NCI-H187 (cell line): ENCODE results near the gene SIGLEC15.
A peak's percentile ranks its signal among the peaks of the same experiment; 100 is the strongest.

Experiments
- DNase-seq, 2 experiments: peaks; one replicate each; lab custom pipeline; 2025; lab: John Stamatoyannopoulos, UW

The SIGLEC15 gene

GRCh38 chr18:45879681-45880655 is 54.5 kb downstream of the SIGLEC15 start:
- peak; percentile 9 to 16 for DNase-seq

- DNase-seq: no peak
These were observed 55.5 kb downstream of the SIGLEC15 start for GRCh38 chr18:45880876-45881558.

- DNase-seq: no peak
These were observed 62.1 kb downstream of the SIGLEC15 start for GRCh38 chr18:45887585-45887984.

- DNase-seq: no peak
These were observed 64.1 kb downstream of the SIGLEC15 start for GRCh38 chr18:45889419-45890064.

GRCh38 chr18:45890606-45891005 is 65.1 kb downstream of the SIGLEC15 start:
- no peak for DNase-seq

GRCh38 chr18:45891806-45892205 is 66.3 kb downstream of the SIGLEC15 start:
- no peak for DNase-seq
